Forelimb muscle (tissue), 1 donor: ENCODE results near the gene RNF208. TPM values are rescaled to one million over a fixed set of nuclear protein-coding genes. Genes with fewer than 3 reads are reported as not detected.

Experiments
- DNase-seq: peaks from one replicate; pipeline ENCODE4 v3.0.0-alpha.2; 2013; ENCODE audit warnings: low read depth
- polyA plus RNA-seq: library from polyadenylated mRNA; unstranded; fragments of 120-200 nt; gene quantifications from one replicate; pipeline ENCODE4 v1.2.1, GENCODE V29; 2013; ENCODE audit not compliant: insufficient read length

Gene RNF208
- polyA plus RNA-seq, 1 donor: 2.5 TPM

DNA sequence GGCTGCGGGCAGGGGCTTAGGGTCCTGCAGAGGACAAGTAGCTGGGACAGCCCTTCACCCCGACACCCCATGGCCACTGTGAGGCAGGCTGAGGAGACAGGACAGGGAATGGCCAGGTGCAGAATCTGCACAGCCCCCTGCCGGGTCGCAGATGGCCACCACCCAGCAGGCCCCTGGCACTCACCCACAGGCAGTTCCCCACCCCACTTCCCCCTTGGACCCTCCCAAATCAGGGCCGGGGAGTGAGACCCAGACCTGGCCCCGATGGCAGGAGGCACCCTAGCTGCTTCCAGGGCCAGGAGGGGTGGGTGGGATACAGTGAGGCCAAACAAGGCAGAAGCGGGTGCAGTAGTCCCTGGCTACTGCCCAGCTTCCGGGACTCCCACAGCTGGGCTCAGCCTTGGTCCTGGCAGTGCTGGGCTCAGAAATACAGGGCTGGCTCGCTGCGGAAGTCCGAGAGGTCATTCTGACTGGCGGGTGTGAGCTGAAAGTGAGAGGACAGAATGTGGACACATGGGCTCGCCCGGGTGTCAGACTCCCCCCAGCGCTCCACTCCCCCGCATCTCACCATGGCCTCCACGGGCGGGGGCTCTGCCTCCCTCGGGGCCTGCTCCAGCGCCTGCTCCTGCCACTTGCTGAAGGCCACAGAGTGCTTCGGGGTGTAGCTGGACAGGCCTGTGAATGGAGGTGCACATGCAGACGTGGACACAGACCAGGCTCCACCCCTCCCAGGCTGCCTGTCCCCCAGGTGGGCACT, 30.2 kb downstream of the RNF208 start:
- no peak for DNase-seq

DNA sequence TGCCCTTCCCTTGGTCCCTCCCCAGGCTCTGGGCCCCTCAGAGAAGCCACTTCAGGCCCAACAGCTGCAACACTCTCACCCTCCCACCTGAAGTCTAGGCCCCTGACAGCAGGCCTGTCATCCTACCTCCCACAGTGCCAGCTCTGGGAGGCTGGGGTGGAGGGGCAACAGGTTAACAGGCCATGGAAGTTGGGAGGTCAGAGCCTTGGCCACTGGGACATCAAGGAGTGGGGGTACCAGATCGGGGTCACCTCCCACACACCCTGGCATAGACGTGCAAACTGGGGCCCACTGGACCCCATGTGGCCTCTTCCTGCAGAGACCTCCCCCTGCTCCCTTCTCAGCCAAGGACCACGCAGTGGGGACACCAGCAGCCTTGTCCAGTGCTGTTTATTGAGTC, 30.8 kb downstream of the RNF208 start:
- no peak for DNase-seq

DNA sequence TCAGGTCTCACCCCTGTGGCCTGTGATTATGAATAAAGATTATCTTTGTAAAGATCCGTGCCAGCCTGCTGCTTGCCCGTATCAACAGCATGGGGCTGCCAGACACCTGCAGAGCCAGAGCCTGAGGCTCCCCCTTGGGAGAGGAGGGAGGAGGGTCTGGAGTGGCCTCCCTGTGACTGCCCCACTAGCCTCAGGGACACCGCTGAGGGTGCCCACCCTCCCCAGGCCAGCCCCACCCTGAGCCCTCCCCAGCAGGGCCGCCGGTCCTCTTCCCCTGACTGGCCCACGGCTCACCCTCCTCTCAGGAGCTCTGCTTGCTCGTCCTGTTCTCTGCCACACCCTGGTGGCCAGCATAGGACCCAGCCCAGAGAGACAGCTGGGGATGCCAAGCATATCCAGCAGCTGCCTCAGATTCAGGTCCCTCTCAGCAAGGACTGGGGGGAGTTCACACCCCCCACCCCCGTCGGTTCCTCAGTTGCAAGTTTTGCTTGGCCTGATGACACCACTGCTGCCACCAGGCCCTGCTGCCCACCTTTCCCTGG, 31.7 kb downstream of the RNF208 start:
- no peak for DNase-seq

DNA sequence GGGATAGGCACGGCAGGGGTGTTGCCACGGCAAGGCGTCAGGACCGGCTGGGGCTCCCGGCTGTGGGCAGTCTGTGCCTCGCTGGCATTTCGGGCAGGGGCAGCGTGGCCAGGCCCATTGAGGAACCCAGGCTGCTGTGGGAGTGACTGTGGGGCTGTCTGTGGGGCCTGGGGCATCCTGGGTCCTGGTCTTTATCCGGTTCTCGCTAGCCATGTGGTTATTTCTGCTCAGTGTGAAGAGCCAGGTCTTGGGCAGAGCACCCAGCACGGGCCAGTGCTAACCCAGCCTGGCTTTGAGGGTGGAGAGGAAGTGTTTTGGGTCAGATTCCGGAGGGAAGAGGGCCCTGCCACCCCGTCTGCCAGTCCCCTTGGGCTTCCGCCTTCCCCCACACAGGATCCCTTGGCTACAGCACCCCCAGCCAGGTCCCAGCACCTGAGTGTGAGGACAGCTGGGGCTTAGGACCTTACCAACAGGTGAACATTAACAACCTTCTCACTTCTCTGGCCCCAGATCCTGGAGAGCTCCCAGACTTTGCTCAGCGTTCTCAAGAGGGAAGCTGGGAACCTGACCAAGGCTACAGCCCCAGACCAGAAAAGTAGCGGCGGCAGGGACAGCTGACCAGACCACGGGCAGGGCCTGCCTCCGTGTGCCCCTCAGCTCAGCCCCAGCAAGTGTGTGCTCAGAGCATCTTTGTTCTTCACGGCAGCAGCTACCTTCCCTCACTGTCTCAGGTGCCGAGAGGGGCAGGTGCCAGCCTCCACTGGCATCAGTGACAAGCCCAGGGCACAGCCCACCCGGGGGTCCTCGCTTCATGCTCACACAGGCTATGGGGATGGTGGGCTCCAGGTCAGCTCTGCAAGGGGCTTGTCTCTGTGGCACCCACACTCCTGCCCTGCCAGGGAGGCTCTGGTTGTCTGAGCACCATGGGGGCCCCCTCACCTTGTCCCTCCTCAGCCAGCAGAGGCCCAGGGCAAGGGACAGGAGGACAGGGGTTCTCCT, 32.4 kb downstream of the RNF208 start:
- DNase-seq: no peak

DNA sequence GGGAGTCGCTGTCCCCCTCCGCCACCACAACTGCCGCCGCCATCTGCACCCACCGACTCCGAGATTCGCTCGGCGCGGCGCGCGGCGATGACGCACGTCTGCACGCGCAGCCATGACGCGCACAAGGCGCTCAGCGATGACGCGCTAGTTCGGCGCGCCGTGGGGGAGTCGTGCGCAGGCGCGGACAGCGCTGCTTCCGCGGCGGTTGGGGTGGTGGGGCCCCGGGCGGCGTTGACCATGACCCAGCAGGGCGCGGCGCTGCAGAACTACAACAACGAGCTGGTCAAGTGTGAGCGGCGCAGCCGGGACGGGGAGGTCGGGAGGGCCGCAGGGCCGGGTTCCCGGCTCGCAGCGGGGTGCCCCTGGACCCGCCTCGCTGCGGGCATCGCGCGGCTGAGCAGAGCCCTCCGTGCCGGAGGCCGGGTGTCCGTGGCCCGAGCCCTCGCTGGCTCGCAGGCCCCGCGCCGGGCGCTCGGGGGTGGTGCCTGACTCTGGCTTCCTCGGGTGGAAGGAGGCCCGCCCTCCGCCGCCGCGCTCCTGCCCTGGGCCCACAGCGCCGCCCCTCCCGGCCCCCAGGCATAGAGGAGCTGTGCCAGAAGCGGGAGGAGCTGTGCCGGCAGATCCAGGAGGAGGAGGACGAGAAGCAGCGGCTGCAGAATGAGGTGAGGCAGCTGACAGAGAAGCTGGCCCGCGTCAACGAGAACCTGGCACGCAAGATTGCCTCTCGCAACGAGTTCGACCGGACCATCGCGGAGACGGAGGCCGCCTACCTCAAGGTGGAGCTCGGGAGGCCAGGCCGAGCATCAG, 33.3 kb downstream of the RNF208 start, which contains the start of the genes ANAPC2 and SSNA1:
ANAPC2 (minus strand) TSS at position 71 of the 807 bp plus-strand sequence; CDS start at position 43, 28 bp downstream.
SSNA1 (plus strand) TSS at position 187 of the 807 bp plus-strand sequence; CDS start at position 238, 51 bp downstream.
- DNase-seq: peak; percentile 91

DNA sequence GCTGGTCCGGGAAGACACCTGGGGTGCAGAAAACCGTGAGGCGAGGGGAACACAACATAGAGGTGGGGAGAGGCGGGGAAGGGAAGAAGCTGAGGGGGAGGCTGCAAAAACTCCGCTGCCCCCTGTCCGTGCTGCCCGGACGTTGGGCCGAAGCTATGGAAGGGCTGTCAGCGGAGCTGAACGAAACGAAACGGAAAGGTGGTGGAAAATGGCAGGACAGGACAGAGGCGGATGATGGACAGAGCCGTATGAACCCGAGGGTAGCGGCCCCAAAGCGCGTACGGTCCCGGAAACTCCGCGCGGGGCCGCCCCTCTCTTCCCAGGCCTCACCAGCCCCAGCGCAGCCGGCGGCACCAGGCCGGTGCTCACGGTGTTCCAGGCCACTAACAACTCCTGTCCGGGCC, 34.0 kb downstream of the RNF208 start:
- no peak for DNase-seq

DNA sequence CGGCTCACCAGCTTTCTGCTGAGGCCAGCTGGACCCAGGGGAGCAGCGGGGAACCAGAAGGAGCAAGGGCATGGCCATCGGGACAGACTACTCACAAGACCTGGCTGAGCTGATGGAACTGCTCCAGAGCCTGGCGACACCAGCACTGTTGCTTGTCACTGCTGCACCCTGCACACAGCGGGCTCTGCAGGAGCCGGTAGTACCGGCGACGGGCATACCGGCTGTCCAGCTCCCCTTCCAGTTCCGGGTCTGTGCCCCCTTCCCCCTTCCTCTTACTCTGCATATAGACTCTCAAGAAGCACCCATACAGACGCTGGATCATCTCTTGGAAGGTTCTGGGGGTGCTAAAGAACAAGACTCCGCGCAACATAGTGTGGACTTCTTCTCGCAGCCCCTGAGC, 34.7 kb downstream of the RNF208 start:
- DNase-seq: no peak

DNA sequence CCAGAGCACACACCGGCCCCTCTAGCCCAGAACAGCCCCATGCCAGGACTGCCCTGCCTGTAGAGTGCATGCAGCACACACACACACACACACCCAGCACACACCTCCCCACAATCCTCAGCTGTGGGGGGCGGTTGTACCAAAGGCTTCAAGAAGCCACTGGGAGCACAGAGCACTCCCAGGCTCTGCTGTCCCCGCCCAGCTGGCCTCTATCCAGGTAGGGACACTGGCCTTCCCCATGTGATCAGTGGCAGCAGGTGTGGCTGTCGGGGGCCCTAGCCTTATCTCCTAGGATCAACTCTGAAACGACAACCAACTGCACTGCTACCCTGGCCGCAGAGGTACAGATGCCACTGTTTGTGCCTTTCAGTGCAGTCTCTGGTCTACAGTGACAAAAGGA, 35.7 kb downstream of the RNF208 start:
- no peak for DNase-seq

DNA sequence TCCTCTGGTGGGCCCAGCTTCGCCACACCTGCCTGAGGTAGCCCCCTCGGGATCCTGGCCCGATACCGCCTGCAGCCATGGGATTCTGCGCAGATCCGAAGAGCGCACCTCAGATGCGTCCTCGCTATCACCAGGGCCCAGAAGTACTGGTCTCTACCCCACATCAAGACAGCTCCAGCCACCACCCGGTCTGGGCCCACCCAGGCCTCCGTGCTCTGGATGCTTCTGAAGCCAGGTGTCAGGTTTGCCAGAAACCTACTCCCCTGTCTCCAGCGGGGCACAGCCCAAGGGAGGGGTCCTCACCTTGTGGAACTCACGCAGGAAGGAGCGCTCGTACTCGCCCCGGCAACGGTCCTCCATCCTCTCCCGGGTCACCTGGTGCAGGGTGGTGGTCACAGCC, 36.1 kb downstream of the RNF208 start:
- no peak for DNase-seq

DNA sequence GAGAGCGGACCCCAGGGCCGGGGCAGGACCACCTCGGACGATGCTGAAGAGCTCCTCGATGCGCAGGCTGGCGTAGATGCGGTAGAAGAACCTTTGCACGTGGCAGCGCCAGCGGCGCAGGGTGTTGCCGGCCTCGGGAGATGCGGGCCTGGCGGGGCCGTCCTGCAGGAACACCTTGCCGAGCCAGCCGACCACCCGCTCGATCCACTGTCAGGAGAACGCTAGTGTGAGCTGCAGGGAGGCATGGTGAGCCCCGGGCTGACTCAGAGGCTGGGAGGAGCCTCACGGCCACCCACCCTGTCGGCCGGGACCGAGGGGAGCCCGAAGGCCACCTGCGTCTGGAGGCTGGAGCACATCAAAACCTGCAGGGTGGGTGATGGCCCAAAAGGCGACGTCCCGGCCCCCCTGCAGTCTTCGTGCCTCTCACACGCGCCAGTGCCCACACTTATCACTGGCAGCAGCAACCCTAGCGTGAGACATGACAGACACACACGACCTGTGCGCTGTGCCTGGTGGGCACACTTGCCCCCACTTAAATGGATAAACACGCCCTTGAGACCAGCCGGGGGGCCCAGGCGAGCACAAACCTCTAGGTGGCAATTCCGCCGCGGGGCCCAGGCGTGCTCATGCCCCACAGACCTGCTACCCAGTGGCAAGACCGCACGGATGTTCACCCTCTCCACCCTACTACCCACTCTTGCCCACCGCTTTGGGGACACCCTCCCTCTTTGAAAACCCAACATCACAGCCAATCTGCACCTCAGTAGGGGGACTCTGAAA, 37.0 kb downstream of the RNF208 start:
- DNase-seq: no peak

DNA sequence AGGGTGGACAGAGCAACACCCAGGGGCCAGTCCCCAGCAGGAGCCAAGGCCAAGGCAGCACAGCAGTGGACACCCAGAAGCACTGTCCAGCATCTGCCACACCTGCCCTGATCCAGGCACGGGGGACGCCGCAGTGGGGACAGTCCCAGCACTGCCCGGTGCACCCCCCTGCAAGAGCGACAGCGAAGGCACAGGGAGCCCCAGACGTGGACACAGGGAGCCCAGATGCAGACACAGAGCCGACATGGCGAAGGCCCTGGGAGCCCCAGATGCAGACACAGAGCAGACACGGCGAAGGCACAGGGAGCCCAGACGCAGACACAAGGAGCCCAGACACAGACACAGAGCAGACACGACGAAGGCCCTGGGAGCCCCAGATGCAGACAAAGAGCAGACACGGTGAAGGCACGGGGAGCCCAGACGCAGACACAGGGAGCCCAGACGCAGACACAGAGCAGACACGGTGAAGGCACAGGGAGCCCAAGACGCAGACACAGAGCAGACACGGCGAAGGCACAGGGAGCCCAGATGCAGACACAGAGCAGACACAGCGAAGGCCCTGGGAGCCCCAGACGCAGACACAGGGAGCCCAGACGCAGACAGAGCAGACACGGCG, 38.0 kb downstream of the RNF208 start:
- no peak for DNase-seq

DNA sequence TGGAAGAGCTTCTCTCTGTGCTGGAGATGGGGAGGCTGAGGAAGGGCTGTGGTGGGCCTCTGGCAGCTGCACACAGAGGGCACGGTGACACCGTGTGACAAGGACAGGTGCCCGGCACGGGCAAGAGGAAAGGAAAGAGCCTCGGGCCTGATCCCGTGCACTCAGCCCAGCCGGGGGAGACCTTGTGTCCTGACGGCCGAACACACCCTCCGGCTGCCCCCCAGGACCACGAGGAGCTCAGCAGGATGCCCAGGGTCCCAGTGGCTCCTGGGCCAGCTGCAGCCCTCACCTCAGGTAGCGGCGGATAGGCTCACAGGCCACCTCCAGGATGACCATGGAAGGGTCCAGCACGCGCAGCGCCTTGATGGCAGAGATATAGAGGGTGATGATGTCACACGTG, 39.2 kb downstream of the RNF208 start:
- DNase-seq: no peak

DNA sequence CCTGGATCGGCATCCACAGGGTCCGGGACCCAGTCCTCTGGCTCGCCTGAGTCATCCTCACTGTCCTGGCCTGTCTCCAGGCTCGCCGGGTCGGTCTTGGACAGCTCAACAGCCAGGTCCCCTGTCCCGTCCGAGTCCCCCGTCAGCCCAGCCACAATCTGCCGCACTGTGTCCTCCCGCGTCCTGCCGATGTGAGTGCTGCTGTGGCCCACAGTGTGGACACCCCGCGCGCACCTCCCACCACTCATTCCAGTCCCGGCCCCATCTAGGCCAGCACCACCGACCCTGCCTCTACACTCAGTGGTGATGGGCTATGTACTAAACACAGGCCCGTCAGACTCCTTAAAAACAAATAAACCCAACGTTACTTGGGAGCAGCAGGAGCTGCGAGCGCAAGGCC, 40.4 kb downstream of the RNF208 start:
- DNase-seq: no peak

DNA sequence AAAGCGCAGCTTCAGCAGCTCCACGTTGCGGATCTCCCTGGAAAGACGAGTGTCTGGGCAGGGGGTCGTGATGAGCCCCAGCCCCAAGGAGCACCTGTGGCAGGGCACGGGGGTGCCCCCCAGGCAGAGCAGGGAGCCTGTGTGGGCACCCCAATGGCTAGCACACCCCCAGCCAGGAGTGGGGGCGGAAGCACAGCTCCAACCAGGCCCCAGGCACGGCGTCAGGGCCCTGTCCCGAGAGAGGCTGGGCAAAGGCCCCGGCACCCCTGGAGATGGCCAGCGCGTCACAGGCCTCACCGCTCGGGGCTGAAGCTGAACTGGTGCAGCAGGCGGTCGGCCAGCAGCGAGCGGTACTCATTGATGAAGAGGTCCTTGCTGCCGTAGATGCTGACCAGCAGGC, 41.5 kb downstream of the RNF208 start:
- DNase-seq: no peak

DNA sequence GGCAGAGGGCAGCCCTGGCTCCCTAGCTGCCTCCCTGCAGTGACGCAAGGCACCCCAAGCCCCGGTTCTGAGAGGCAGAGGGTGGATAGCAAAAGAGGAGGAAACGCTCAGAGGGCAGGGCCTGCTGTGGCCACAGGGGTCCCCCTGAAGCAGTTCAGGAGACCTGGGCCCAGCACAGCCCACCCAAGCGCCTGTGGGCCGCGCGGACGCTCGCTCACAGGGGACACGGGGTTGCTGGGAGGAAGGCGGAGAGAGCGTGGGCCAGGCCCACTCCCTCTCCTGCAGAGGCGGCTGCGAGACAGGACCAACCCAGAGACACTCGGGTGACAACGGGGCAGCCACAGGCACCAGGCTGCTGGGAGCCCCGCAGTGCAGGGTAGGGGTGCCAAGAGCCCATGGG, 42.3 kb downstream of the RNF208 start:
- DNase-seq: no peak

DNA sequence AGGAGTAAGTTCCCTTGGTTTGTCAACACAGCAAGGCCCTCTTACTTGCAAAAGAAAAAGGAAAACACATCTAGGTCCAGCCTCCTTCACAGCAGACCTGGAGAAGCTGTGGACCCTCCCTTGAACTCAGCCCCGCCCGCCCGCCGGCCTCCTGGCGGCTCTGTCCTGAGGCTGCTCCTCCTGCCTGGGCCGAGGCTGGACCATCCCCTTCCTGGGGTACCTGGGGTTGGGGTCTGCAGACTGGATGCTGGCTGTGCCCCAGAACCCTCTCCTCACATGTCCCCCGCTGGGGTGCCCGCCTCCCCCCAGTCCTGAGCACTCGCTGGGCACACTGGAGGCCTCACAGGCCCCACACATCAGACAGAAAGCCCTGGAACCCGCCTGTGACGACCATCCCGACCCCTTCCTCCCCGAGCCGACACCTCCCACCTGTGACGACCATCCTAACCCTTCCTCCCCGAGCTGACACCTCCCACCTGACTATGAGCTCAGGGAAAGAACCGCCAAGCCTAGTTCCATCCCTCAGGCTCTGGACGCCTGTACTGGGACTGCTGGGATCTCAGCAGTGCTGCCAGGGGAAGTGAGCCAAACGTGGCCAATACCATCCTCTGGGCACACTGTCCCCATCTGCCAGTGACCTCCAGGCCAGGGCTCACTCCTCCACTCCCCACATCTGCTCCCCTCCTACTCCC, 43.0 kb downstream of the RNF208 start:
- DNase-seq: no peak

DNA sequence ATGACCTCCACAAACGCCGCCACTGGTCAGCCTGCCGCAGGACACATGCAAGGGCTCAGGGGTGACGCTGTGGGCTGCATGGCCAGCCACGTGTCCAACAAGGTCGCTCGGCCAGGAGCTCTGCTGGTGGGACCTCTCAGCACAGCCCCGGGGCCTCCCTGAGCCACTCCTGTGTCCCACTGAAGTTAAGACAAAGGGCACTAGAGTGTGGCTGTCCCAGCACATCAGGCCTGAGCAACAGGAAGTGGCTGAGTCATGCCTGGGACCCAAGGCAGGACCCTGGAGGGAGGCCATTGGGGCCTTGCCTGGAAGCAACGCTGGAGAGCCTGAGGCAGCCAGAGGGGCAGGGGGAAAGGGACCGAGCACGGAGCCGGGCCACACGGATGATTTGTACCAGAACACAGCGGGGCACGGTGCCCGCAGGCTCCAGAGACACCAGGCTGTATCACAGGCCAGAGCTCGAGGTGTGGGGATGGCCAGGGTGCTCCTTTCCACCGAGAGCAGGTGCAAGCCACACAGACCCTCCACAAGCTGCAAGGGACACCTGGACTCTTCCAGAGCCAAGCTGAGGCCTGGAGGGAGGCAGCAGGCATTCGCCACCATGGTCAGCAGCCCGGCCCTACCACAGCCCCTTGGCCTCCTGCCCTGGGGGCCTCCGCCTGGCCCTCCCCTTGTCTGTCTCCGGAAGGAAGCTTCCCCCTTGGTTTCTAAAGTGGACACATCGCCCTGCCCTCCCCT, 43.7 kb downstream of the RNF208 start:
- DNase-seq: no peak

DNA sequence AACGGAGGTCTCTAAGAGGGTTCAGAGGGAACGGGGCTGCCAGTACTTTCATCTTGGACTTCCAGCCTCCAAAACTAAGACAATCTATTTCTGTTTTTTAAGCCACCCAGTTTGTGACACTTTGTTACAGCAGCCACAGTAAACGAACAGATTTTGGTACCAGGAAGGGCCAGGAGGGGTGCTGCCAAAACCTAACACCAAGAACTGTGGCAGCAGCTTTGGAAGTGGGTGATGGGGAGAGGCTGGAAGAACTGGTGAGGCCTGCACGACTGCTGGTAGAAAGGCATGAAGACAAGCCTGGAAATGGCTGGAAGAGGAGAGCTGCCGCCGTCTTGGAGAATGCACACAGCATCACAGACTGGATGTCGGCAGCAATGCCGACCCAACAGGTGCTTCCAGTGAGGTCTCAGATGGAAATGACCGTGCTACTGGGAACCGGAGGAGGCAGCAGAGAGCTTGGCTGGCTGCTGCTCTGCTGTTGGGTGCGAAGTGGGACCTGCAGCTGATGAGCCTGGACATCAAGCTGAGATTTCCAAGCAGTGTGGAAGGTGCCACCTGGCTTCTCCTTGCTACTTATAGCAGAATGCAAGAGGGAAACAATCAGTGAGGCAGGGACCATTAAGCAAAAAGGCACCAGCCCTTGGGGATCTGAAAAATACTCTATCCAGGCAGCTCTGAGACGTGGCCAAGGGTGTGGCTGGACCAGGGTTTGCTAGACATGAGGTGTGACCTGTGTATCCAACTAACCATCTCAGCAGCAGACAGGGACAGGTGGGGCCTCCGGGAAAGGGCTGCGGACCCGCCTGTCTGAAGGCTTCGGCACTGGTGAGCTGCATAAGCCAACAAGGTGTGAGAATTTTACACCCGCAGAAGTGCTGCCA, 45.5 kb downstream of the RNF208 start:
- DNase-seq: no peak
